K562 (cell line): ENCODE measurements around the gene MICOS13. TPM values are rescaled to one million over a fixed set of nuclear protein-coding genes. Genes with fewer than 3 reads are reported as not detected.

Experiments
- ATAC-seq: fragments of 200-7000 bp; cut with Tn5 transposase; 3 replicates; pipeline ENCODE4 v1.9.1; 2020; ENCODE audit warnings: moderate library complexity
- BruUV-seq: library from RNA; stranded (reverse); fragments of 400-500 nt; replicated peaks from 2 replicates; lab custom pipeline; 2021; lab: Mats Ljungman, UMichigan
- CTCF ChIA-PET: fragments of 300-600 bp; formaldehyde crosslinking; extraction: SDS; loops from one replicate; lab custom pipeline; 2021; ENCODE audit warnings: low intra/inter-chr PET ratio; lab: Yijun Ruan, JAX
- POLR2A ChIA-PET: fragments of 300-600, 350-650 bp; sonication (Branson Sonifier 250); formaldehyde crosslinking; extraction: SDS; loops from one replicate; lab custom pipeline; 2021; ENCODE audit warnings: antibody characterized with exemption, inconsistent platforms; lab: Yijun Ruan, JAX
- DNase-seq, 4 experiments: peaks; one replicate each; pipeline versions ENCODE4 v3.0.0 to v3.0.0-alpha.2; 2011 to 2018; ENCODE audit warnings: low spot score in 3 of 4, mixed read lengths in 3 of 4; ENCODE audit errors: extremely low read depth in 1 of 4
- FAIRE-seq: peaks from 2 replicates; lab custom pipeline; 2011; peaks lifted over from hg19 to GRCh38; lab: Jason Lieb, UNC
- H2AFZ ChIP-seq: 2 replicates; pipeline ENCODE4 v1.6.0; 2011; ENCODE audit warnings: low read depth, low read length, control low read depth, inconsistent platforms
- H3K27ac ChIP-seq: fragments of 200-600 bp; 3 replicates; pipeline ENCODE4 v1.8.0; 2011; ENCODE audit warnings: low read depth, mild to moderate bottlenecking, control low read depth, inconsistent platforms, low read length, moderate library complexity, mixed read lengths; ENCODE audit errors: extremely low read depth
- H3K27me3 ChIP-seq, 2 experiments: fragments of 300-600 bp in 1 of 2; 2 replicates in 1 of 2; 3 replicates in 1 of 2; pipeline versions ENCODE4 v1.6.0 to v1.8.0; 2011; ENCODE audit warnings: inconsistent platforms in 2 of 2, low read length in 2 of 2, mild to moderate bottlenecking in 1 of 2, mixed read lengths in 1 of 2, moderate library complexity in 1 of 2; ENCODE audit not compliant: control insufficient read depth in 2 of 2, insufficient read depth in 2 of 2
- H3K36me3 ChIP-seq: fragments of 300-600 bp; 3 replicates; pipeline ENCODE4 v1.8.0; 2011; ENCODE audit warnings: mild to moderate bottlenecking, low read length, inconsistent platforms; ENCODE audit not compliant: control insufficient read depth, insufficient read depth
- H3K4me1 ChIP-seq, 2 experiments: fragments of 200-600 bp in 1 of 2; replicated peaks in 1 of 2; 2 replicates in 1 of 2; 3 replicates in 1 of 2; pipeline versions ENCODE4 v1.5.1 to v1.8.0; 2011; ENCODE audit warnings: inconsistent platforms in 2 of 2, low read length in 2 of 2, mild to moderate bottlenecking in 1 of 2, mixed read lengths in 1 of 2, moderate library complexity in 1 of 2; ENCODE audit not compliant: control insufficient read depth in 2 of 2, insufficient read depth in 2 of 2
- H3K4me2 ChIP-seq: 2 replicates; pipeline ENCODE4 v1.6.1; 2011; ENCODE audit warnings: low read length, control low read depth, inconsistent platforms, mixed read lengths; ENCODE audit not compliant: insufficient read depth
- H3K4me3 ChIP-seq: fragments of 200-600 bp; sonication (generic), shearing (Covaris generic); 2 replicates; pipeline ENCODE4 v1.5.1; 2016; ENCODE audit warnings: control low read depth, inconsistent platforms
- H3K79me2 ChIP-seq: fragments of 200-600 bp; 3 replicates; pipeline ENCODE4 v1.8.0; 2011; ENCODE audit warnings: low read length, inconsistent platforms; ENCODE audit not compliant: control insufficient read depth, insufficient read depth
- H3K9ac ChIP-seq, 2 experiments: 2 replicates each; pipeline versions ENCODE4 v1.6.0 to v1.6.1; 2011; ENCODE audit warnings: low read depth in 2 of 2, low read length in 2 of 2, control low read depth in 1 of 2, inconsistent platforms in 1 of 2, mild to moderate bottlenecking in 1 of 2, mixed read lengths in 1 of 2; ENCODE audit not compliant: insufficient read depth in 1 of 2
- H3K9me1 ChIP-seq: one replicate; pipeline ENCODE4 v1.6.0; 2011; ENCODE audit warnings: inconsistent platforms, mild to moderate bottlenecking, low read length, moderate library complexity; ENCODE audit not compliant: control insufficient read depth, insufficient read depth
- H3K9me3 ChIP-seq: replicated peaks from 2 replicates; pipeline ENCODE4 v1.5.1; 2011; ENCODE audit warnings: low read depth, low read length, inconsistent platforms; ENCODE audit not compliant: control insufficient read depth, insufficient read depth
- H4K20me1 ChIP-seq: replicated peaks from 2 replicates; pipeline ENCODE4 v1.6.1; 2011; ENCODE audit warnings: low read length, inconsistent platforms, mixed read lengths; ENCODE audit not compliant: control insufficient read depth, insufficient read depth
- EWSR1 ChIP-seq: fragments of 450-650 bp; IDR thresholded peaks from 2 replicates; pipeline ENCODE4 v1.6.1; 2018; ENCODE audit warnings: borderline replicate concordance, mild to moderate bottlenecking, low read depth, moderate library complexity; ENCODE audit not compliant: partially characterized antibody
- FOXA1 ChIP-seq: fragments of 450-650 bp; IDR thresholded peaks from 2 replicates; pipeline ENCODE4 v1.6.1; 2016; ENCODE audit warnings: mild to moderate bottlenecking, borderline replicate concordance
- GTF2F1 ChIP-seq: IDR thresholded peaks from 2 replicates; pipeline ENCODE4 v1.6.1; 2011; ENCODE audit warnings: low read depth, low read length, improper control_type of control experiment
- HEY1 ChIP-seq: fragments of 250-450 bp; sonication (Bioruptor Pico); IDR thresholded peaks from 2 replicates; pipeline ENCODE4 v1.5.0; 2020; ENCODE audit warnings: mild to moderate bottlenecking, moderate library complexity, borderline replicate concordance
- HIVEP1 ChIP-seq: fragments of 250-450 bp; sonication (Bioruptor Pico); IDR thresholded peaks from 2 replicates; pipeline ENCODE4 v1.4.0; 2020; ENCODE audit warnings: mild to moderate bottlenecking
- HNRNPH1 ChIP-seq: fragments of 200-400 bp; formaldehyde crosslinking; optimal IDR thresholded peaks from 2 replicates; pipeline ENCODE3; 2017; ENCODE audit warnings: low read depth, mild to moderate bottlenecking, low read length, moderate library complexity
- HSF4 ChIP-seq: fragments of 250-450 bp; sonication (Bioruptor Pico); IDR thresholded peaks from 2 replicates; pipeline ENCODE4 v2.1.2; 2022; ENCODE audit warnings: mild to moderate bottlenecking, moderate library complexity, borderline replicate concordance
- KHSRP ChIP-seq: fragments of 450-650 bp; IDR thresholded peaks from 2 replicates; pipeline ENCODE4 v1.6.1; 2017
- RBM25 ChIP-seq: fragments of 200-400 bp; formaldehyde crosslinking; IDR thresholded peaks from 2 replicates; pipeline ENCODE4 v1.6.1; 2018; ENCODE audit warnings: low read length, low read depth, moderate library complexity; ENCODE audit not compliant: severe bottlenecking
- SNAPC5 ChIP-seq: fragments of 250-450 bp; sonication (Bioruptor Pico); IDR thresholded peaks from 2 replicates; pipeline ENCODE4 v1.8.0; 2021; ENCODE audit warnings: moderate library complexity, mild to moderate bottlenecking, inconsistent platforms
- USF2 ChIP-seq: sonication (generic); formaldehyde crosslinking; IDR thresholded peaks from 2 replicates; pipeline ENCODE4 v1.5.0; 2020; ENCODE audit warnings: missing genetic modification reagents
- ZNF140 ChIP-seq: fragments of 250-450 bp; sonication (Bioruptor Pico); IDR thresholded peaks from 2 replicates; pipeline ENCODE4 v1.8.0; 2021; ENCODE audit warnings: moderate library complexity, mild to moderate bottlenecking, inconsistent platforms
- ZNF174 ChIP-seq: fragments of 250-450 bp; sonication (Bioruptor Pico); IDR thresholded peaks from 2 replicates; pipeline ENCODE4 v1.4.0; 2020; ENCODE audit warnings: mild to moderate bottlenecking
- ZNF316 ChIP-seq: fragments of 450-650 bp; IDR thresholded peaks from 2 replicates; pipeline ENCODE4 v1.6.1; 2016
- ZNF512 ChIP-seq: IDR thresholded peaks from 2 replicates; pipeline ENCODE4 v1.6.1; 2016; ENCODE audit warnings: missing genetic modification characterization, missing compliant biosample characterization
- WGBS: fragments of 100-300 bp; shearing (Covaris generic); methylation state at CpG from one replicate; pipeline ENCODE4 v1.1.6; 2016; ENCODE audit warnings: low coverage, mixed read lengths; ENCODE audit not compliant: insufficient coverage; ENCODE audit errors: missing lambda C conversion rate; 5-methylcytosine and 5-hydroxymethylcytosine counted together
- in situ Hi-C: fragments of 300-500 bp; cut with MboI; formaldehyde crosslinking; loops from 4 replicates; pipeline ENCODE4 v1.15.0; 2018; ENCODE audit warnings: inconsistent platforms, mixed read lengths
- intact Hi-C: fragments of 100-400 bp; cut with micrococcal nuclease; formaldehyde crosslinking; loops from 2 replicates; pipeline ENCODE4 v1.14.2; 2022
- polyA plus RNA-seq, 8 experiments: library from polyadenylated mRNA; depleted of rRNA in 4 of 8; stranded (reverse) in 5 of 8; unstranded in 3 of 8; fragments of >200 nt; fragmentation: Nextera tagmentation in 2 of 8; fragmentation: Illumina TruSeq in 1 of 8; extraction: Ambion mirVana in 2 of 8; extraction: Trizol in 1 of 8; gene quantifications; 2 replicates each; pipeline versions ENCODE4 v1.2.1 to v1.2.3, GENCODE V29; 2011 to 2014; ENCODE audit warnings: inconsistent platforms in 1 of 8, missing spikeins in 1 of 8
- total RNA-seq, 7 experiments: library from RNA; depleted of rRNA in 6 of 7; stranded (reverse); fragments of >200 nt in 6 of 7; fragmentation: Illumina TruSeq in 2 of 7; extraction: Trizol in 2 of 7; gene quantifications; 2 replicates each; pipeline versions ENCODE4 v1.2.1 to v1.2.3, GENCODE V29; 2011 to 2021; ENCODE audit warnings: low replicate concordance in 1 of 7

Gene MICOS13
- total and polyA plus RNA-seq, 9 of the 15 experiments (the other 6 are each of a cell fraction or from before 2014, with no cell fraction given), result 15.5 to 220 (median 49.4) TPM

GRCh38 chr19:5654931-5655330 is 25.4 kb downstream of the MICOS13 start:
- H3K27ac ChIP-seq, result no peak overlapping the region
- CTCF ChIA-PET, result no interaction called here
- H3K9me3 ChIP-seq, result no peaks in the 10 kb centered on the region
- no peaks in the 10 kb centered on the region for H3K79me2 ChIP-seq
- 89% methylated on average over 5 of the region's 5 CpGs for WGBS
- TF ChIP-seq GTF2F1 (no peak), RBM25 (no peak), HSF4 (CRISPR knock-in tag) (no peak), FOXA1 (no peak), HNRNPH1 (no peak), USF2 (CRISPR knock-in tag) (no peak), HEY1 (no peak), ZNF140 (no peak), ZNF512 (tag) (no peak), SNAPC5 (CRISPR knock-in tag) (no peak), EWSR1 (no peak), KHSRP (no peak), ZNF316 (no peak), ZNF174 (no peak), HIVEP1 (CRISPR knock-in tag) (no peak)
- TF ChIP-seq, all 486 proteins: peak for 0
- Histone ChIP-seq H3K9ac (no peak overlapping the region), H2AFZ (no peak overlapping the region), H3K4me2 (no peak overlapping the region), H4K20me1 (peaks cover 2% of the 10 kb centered on the region; the same call in 1 of the 2 replicates), H3K4me3 (no peak overlapping the region), H3K4me1 (no peaks in the 10 kb centered on the region), H3K27me3 (no peaks in the 10 kb centered on the region), H3K36me3 (peaks cover 93% of the 10 kb centered on the region), H3K9me1 (no peaks in the 10 kb centered on the region)
- DNase-seq (no peak), ATAC-seq (no peak), FAIRE-seq (no peak)
- no TSS peak for BruUV-seq
- in situ Hi-C loops (no loop called here), intact Hi-C loops (no loop called here)
- POLR2A ChIA-PET, result interaction anchor here (0.6 to 1.5 kb wide), 7 partner anchors 10 to 45 kb away, joined by 3 to 5 read pairs (median 3); no protein-coding TSS in a partner anchor
